ENCODE measurements around the gene ITGA11.

The ITGA11 gene

GRCh38 chr15:68281008-68281407 lies 151.0 kb downstream of the ITGA11 start:
- DNase-seq, result no peak

GRCh38 chr15:68279779-68280753 lies 151.9 kb downstream of the ITGA11 start:
- no peak for DNase-seq

- peak; percentile 52 for DNase-seq
Observed at GRCh38 chr15:68278595-68279405, 153.2 kb downstream of the ITGA11 start.

- no peak for DNase-seq
Observed at GRCh38 chr15:68278345-68278594, 153.7 kb downstream of the ITGA11 start.

- DNase-seq, result peak; percentile 97
Observed at GRCh38 chr15:68277603-68278344, 154.2 kb downstream of the ITGA11 start, which contains the start of gene FEM1B. FEM1B (plus strand) TSS chr15:68277745; CDS start chr15:68278418, 673 bp downstream.

- peak; percentile 74 for DNase-seq
Observed at GRCh38 chr15:68277131-68277602, 154.8 kb downstream of the ITGA11 start.

- DNase-seq, result no peak
Observed at GRCh38 chr15:68276668-68277067, 155.3 kb downstream of the ITGA11 start.

- DNase-seq, result no peak
Observed at GRCh38 chr15:68275165-68275746, 156.7 kb downstream of the ITGA11 start.

GRCh38 chr15:68274201-68274848 lies 157.6 kb downstream of the ITGA11 start:
- no peak for DNase-seq

- DNase-seq, result no peak
Observed at GRCh38 chr15:68272721-68273271, 159.2 kb downstream of the ITGA11 start.

- DNase-seq, result no peak
Observed at GRCh38 chr15:68271854-68272471, 160.0 kb downstream of the ITGA11 start.

- no peak for DNase-seq
Observed at GRCh38 chr15:68268405-68268804, 163.6 kb downstream of the ITGA11 start.

GRCh38 chr15:68265674-68266073 lies 166.3 kb downstream of the ITGA11 start:
- DNase-seq, result no peak

- no peak for DNase-seq
Observed at GRCh38 chr15:68265081-68265480, 166.9 kb downstream of the ITGA11 start.

- DNase-seq, result no peak
Observed at GRCh38 chr15:68264282-68264681, 167.7 kb downstream of the ITGA11 start.

- DNase-seq, result no peak
Observed at GRCh38 chr15:68262514-68263356, 169.2 kb downstream of the ITGA11 start.

- DNase-seq, result no peak
Observed at GRCh38 chr15:68261980-68262379, 170.0 kb downstream of the ITGA11 start.

- no peak for DNase-seq
Observed at GRCh38 chr15:68261241-68261640, 170.7 kb downstream of the ITGA11 start.

- DNase-seq, result no peak
Observed at GRCh38 chr15:68259883-68260282, 172.1 kb downstream of the ITGA11 start.

GRCh38 chr15:68258692-68259091 lies 173.3 kb downstream of the ITGA11 start:
- no peak for DNase-seq
